ENCODE results near the gene PODXL2.
"Not testable (repeated sequence)": the region's sequence is repeated elsewhere in the genome, so short reads cannot be mapped to it uniquely, and the experiment has no call there.

Gene PODXL2

DNA sequence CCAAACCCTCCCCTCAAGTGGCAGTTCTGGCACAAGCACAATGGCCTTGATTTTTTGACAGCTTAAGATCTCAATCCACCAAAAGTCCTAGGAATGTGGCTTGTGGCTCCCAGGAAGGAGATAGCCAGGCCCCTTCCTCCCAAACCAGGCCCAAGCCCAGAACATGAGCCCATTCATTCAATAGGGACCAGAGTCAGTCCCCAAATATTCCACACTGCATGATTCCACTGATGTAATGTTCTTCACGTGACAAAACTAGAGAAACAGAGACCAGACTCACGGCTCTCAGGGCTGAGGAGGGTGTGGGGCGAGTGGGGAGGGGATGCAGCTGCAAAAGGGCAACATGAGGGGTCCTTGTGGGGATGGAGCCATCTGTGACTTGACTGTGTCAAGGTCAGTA, 69.3 kb downstream of the PODXL2 start:
- Mint-ChIP-seq H3K27ac (no peak overlapping the region), H3K27me3 (peaks cover 22% of the 10 kb centered on the region), H3K36me3 (no peaks in the 10 kb centered on the region), H3K9me3 (no peaks in the 10 kb centered on the region), H3K4me3 (no peak overlapping the region), H3K4me1 (peaks cover 4% of the 10 kb centered on the region)
- no peak for DNase-seq
- CTCF ChIA-PET, result no interaction called here

DNA sequence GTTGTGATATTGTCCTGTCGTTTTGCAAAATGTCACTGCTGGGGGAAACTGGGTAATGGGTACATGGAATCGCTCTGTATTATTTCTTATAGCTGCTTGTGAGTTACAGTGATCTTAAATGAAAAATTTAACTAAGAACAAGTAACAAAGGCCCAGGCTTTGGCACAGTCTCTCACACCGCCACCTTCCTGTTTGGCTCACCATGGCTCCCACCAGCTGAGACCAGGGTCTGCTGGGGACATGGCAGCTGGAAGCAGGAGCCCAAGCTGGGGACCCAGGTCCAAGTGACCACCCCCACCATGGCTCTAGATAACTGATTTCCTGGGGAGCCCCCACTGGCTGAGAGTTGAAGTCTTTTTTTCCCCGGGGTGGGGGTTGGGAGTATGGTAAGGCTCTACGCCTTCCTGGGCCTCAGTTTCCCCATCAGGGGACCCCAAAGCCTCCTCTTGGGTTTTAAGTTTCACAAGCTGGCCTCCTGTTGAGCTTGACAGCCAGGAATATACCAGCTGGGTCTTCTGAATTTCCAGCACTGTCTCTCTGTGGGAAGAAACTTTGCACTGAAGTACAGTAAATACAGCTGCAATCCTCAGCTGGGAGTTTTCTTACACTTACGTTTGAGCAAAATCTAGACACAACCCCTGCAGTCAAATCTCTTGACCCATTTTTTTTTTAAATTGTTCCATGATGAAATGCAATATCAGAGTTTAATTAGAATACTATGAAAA, 69.9 kb downstream of the PODXL2 start:
- H3K9me3 Mint-ChIP-seq, result peaks cover 2% of the 10 kb centered on the region
- no peaks in the 10 kb centered on the region for H3K36me3 Mint-ChIP-seq
- DNase-seq, result no peak
- no peak overlapping the region for H3K27ac Mint-ChIP-seq
- CTCF ChIA-PET, result interaction anchor here (1.0 kb wide), 1 partner anchor 9 kb away, joined by 3 read pairs; no protein-coding TSS in a partner anchor
- H3K27me3 Mint-ChIP-seq, result peaks cover 22% of the 10 kb centered on the region
- H3K4me3 Mint-ChIP-seq, result no peak overlapping the region
- peaks cover 4% of the 10 kb centered on the region for H3K4me1 Mint-ChIP-seq

- CTCF ChIA-PET, result interaction anchor here (1.0 kb wide), 1 partner anchor 8 kb away, joined by 3 read pairs; no protein-coding TSS in a partner anchor
- no peak overlapping the region for H3K27ac Mint-ChIP-seq
- peaks cover 2% of the 10 kb centered on the region for H3K9me3 Mint-ChIP-seq
- H3K4me3 Mint-ChIP-seq, result no peak overlapping the region
- no peaks in the 10 kb centered on the region for H3K36me3 Mint-ChIP-seq
- no peak for DNase-seq
- peaks cover 4% of the 10 kb centered on the region for H3K4me1 Mint-ChIP-seq
- H3K27me3 Mint-ChIP-seq, result peaks cover 22% of the 10 kb centered on the region
Measured at GRCh38 chr3:127699416-127700300, 70.7 kb downstream of the PODXL2 start.

DNA sequence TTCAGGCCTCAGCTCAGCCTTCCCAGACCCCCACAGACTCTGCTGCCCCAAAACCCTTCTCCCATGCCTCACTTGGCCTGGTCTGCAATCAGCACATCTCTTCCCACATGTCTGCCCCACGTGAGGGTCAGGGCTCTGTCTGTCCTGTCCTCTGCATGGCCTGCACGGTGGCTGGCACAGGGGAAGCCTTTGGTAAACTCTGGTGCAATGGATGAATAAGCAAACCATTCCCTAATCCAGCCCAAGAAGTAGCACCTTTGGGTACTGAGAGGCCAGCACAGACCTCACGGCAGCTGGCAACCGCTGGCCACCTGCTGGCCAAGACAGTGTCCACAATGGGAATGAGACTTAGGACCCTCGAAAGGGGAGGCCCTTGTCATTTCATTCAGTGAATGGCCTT, 71.4 kb downstream of the PODXL2 start:
- H3K36me3 Mint-ChIP-seq, result no peaks in the 10 kb centered on the region

GRCh38 chr3:127701280-127701911, 72.4 kb downstream of the PODXL2 start:
- H3K4me3 Mint-ChIP-seq, result no peak overlapping the region
- CTCF ChIA-PET, result no interaction called here

More for the DNA sequence above, 71.4 kb downstream of the PODXL2 start:
- Mint-ChIP-seq H3K9me3 (peaks cover 2% of the 10 kb centered on the region), H3K27me3 (peaks cover 22% of the 10 kb centered on the region), H3K27ac (no peak overlapping the region), H3K4me3 (no peak overlapping the region), H3K4me1 (peaks cover 4% of the 10 kb centered on the region)
- CTCF ChIA-PET, result no interaction called here
- no peak for DNase-seq

GRCh38 chr3:127702151-127702578, 73.2 kb downstream of the PODXL2 start:
- no peak for DNase-seq
- Mint-ChIP-seq H3K4me3 (no peak overlapping the region), H3K36me3 (no peaks in the 10 kb centered on the region), H3K4me1 (peaks cover 4% of the 10 kb centered on the region), H3K27me3 (peaks cover 17% of the 10 kb centered on the region), H3K9me3 (peaks cover 2% of the 10 kb centered on the region), H3K27ac (no peak overlapping the region)
- CTCF ChIA-PET, result no interaction called here

More at GRCh38 chr3:127701280-127701911, 72.4 kb downstream of the PODXL2 start:
- Mint-ChIP-seq H3K27me3 (peaks cover 17% of the 10 kb centered on the region), H3K36me3 (no peaks in the 10 kb centered on the region), H3K27ac (no peak overlapping the region), H3K4me1 (peaks cover 4% of the 10 kb centered on the region), H3K9me3 (peaks cover 2% of the 10 kb centered on the region)
- no peak for DNase-seq

GRCh38 chr3:127704840-127705239, 75.9 kb downstream of the PODXL2 start:
- H3K4me1 Mint-ChIP-seq, H3K4me3 Mint-ChIP-seq, H3K36me3 Mint-ChIP-seq, H3K9me3 Mint-ChIP-seq, H3K27ac Mint-ChIP-seq, DNase-seq, CTCF ChIA-PET: not testable (repeated sequence)
- peaks cover 16% of the 10 kb centered on the region for H3K27me3 Mint-ChIP-seq

GRCh38 chr3:127706312-127706711, 77.3 kb downstream of the PODXL2 start:
- CTCF ChIA-PET, result no interaction called here
- H3K4me3 Mint-ChIP-seq, result no peak overlapping the region
- H3K4me1 Mint-ChIP-seq, result no peaks in the 10 kb centered on the region
- DNase-seq, result no peak
- peaks cover 2% of the 10 kb centered on the region for H3K9me3 Mint-ChIP-seq
- peaks cover 14% of the 10 kb centered on the region for H3K27me3 Mint-ChIP-seq
- H3K27ac Mint-ChIP-seq, result no peak overlapping the region
- no peaks in the 10 kb centered on the region for H3K36me3 Mint-ChIP-seq

DNA sequence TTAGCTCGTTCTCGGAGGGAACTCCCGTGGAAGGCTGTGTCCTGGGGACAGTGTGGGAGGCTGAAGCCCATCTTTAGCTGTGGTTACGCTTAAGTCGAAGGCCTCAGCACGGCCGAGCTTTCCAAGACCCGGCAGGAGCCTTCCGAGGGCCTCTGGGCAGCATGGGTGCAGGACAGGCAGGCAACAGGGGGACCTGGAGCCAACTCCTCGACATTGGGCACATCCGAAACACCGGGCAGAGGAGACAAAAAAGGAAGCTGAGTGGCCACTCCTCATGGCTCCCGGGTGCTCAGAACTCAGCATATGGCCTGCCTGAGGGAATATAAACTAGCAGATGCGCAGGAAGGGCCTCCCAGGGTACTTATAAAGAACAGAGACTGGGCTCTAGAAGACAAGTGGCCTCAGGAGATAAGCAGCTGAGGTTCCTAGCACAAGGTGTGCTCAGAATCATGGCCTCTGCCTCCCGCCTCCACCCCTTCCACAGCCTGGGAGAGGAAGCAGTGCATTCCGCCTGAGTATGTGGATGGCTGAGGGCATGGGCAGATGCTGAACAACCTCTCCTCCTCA, 77.9 kb downstream of the PODXL2 start:
- DNase-seq, result no peak
- Mint-ChIP-seq H3K27ac (no peak overlapping the region), H3K9me3 (peaks cover 2% of the 10 kb centered on the region), H3K4me1 (no peaks in the 10 kb centered on the region), H3K36me3 (no peaks in the 10 kb centered on the region), H3K4me3 (no peak overlapping the region), H3K27me3 (peaks cover 9% of the 10 kb centered on the region)
- CTCF ChIA-PET, result no interaction called here

- CTCF ChIA-PET, result interaction anchor here (0.8 kb wide), 1 partner anchor 9 kb away, joined by 3 read pairs; no protein-coding TSS in a partner anchor
Measured at GRCh38 chr3:127707851-127708411, 78.9 kb downstream of the PODXL2 start.

DNA sequence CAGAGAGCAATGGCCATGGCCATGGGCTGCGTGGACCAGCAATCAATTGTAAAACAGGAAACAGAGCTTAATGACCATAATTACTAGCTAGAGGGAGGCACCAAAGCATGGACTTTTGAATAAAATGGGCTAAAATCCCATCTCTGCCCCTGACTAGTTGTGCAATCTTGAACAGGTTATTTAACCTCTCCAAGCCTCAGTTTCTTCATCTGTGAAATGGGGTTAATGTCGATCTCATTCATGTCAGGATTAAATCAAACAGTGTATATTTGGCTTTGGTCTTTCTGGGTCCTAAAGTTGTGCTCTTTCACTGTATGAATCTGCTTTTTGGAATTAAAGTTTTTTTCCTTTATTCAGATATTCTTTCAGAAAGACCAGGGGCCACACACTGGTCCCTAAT, 79.9 kb downstream of the PODXL2 start:
- DNase-seq, result no peak
- CTCF ChIA-PET, result interaction anchor here (0.8 kb wide), 1 partner anchor 161 kb away, joined by 3 read pairs; no protein-coding TSS in a partner anchor
- no peaks in the 10 kb centered on the region for H3K9me3 Mint-ChIP-seq
- H3K4me1 Mint-ChIP-seq, result no peaks in the 10 kb centered on the region
- H3K4me3 Mint-ChIP-seq, result no peak overlapping the region
- no peak overlapping the region for H3K27ac Mint-ChIP-seq
- no peaks in the 10 kb centered on the region for H3K36me3 Mint-ChIP-seq
- peaks cover 5% of the 10 kb centered on the region for H3K27me3 Mint-ChIP-seq

More at GRCh38 chr3:127707851-127708411, 78.9 kb downstream of the PODXL2 start:
- no peak overlapping the region for H3K4me3 Mint-ChIP-seq
- no peaks in the 10 kb centered on the region for H3K4me1 Mint-ChIP-seq
- DNase-seq, result no peak
- H3K27me3 Mint-ChIP-seq, result peaks cover 5% of the 10 kb centered on the region
- H3K9me3 Mint-ChIP-seq, result peaks cover 2% of the 10 kb centered on the region
- H3K27ac Mint-ChIP-seq, result no peak overlapping the region
- H3K36me3 Mint-ChIP-seq, result no peaks in the 10 kb centered on the region

DNA sequence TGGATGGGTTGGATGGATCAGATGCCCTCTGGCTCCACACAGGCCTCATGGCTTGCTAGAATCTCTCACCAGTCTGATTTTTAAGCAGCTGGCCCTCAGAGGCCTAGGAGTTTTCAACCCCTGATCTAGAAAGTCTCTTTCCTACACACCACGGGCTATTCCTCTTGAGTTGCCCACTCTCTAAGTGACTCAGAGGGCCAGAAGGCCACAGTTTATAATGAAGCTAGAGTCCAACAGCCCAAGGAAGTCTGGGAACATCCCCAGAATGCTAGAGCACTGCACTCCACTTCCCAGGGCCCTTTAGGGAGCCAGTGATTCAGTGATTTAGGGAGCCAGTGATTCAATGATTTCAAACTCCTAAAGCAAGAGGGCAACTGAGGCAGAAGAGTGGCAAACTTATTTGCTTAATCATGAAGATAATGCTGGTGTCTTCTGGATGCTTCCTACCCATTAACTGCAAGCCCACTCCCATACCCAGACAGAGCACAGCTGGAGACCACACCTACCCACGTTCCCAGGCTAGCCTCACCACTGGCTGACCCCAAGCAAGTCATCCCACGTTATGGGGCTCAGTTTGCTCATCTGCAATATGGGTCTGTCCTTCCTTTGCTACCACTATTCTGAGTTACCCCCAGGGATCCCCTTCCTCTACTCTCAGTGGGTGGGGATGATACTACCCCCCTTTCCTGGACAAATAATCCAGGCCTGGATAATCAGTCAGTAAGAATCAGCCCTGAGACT, 80.5 kb downstream of the PODXL2 start:
- no peak for DNase-seq
- CTCF ChIA-PET, result interaction anchor here (0.8 kb wide), 1 partner anchor 162 kb away, joined by 3 read pairs; no protein-coding TSS in a partner anchor
- H3K4me1 Mint-ChIP-seq, result no peaks in the 10 kb centered on the region
- no peak overlapping the region for H3K27ac Mint-ChIP-seq
- H3K4me3 Mint-ChIP-seq, result no peak overlapping the region
- H3K9me3 Mint-ChIP-seq, result no peaks in the 10 kb centered on the region
- no peaks in the 10 kb centered on the region for H3K36me3 Mint-ChIP-seq
- H3K27me3 Mint-ChIP-seq, result peaks cover 9% of the 10 kb centered on the region

Data from activated naive CD4-positive, alpha-beta T cell treated with anti-CD3 and anti-CD28 coated beads, Interleukin-2, amount 10 ng/mL, durations not matched to agents 7 days and 5 days (primary cell).